Measurements from ENCODE around the gene TMEM47.

TMEM47 gene

DNA sequence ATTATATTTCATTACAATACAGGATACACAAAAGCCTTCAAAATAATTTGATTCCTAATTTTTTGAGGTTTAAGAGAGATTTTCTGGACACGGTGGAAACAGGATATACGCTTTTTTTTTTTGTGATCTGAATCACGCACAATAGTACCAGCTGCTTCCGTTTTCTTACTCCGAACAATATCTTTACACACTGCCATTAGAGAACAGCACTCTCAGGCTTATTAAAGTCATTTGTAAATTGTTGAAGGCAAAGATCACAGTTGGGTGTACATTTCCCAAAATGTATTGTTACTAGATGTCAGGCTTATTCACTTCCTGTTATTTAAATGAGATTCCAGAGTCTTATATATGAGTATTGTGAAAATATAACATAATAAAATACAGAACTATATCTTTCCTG lies 71.5 kb downstream of the TMEM47 start:
- DNase-seq (ENCODE audit: low read depth), result no peak

GRCh38 chrX:34584781-34585180 lies 72.3 kb downstream of the TMEM47 start:
- DNase-seq (ENCODE audit: low read depth), result no peak

DNA sequence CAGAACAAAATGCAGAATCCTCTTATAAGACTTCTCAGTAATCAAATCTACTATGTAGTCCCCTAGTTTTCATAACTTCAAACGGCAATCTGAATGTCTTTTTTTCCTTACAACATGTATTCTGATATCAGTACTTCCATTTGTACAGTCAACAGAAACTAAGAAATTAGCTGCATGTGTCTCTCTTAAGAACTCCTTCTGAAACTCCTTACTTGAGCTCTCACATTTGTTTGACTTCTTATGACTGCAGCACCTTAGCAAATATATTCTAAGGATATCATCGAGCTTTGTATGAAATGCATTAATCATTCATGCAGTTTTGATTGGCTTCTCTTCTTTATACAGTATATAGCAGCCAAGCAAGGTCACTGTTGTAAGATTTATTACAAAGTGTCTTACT lies 77.0 kb downstream of the TMEM47 start:
- DNase-seq (ENCODE audit: low read depth), result no peak

DNA sequence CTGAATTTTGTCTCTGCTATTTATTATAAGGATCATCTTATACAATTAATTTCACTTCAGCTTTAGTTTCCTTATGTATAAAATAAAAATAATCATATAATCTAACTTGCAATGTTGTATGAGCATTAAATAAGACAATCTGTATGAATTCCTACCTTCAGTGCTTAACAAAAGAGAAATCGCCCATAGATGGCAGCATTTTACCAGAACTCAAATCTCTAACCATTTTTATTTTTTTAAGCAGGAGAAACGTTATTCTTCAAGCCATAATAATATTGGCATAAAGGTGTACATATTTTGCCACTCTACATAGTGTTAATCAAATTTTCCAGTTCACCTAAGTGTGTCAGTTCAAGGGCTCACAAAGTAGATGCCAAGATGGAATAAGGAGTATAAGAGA lies 78.8 kb downstream of the TMEM47 start:
- DNase-seq (ENCODE audit: low read depth), result peak; percentile 31

Measured in stromal cell of bone marrow (primary cell).